SK-N-SH (cell line): ENCODE measurements around the gene SGCE. TPM values are rescaled to one million over a fixed set of nuclear protein-coding genes. Genes with fewer than 3 reads are reported as not detected.

ENCODE experiments used
- CTCF ChIA-PET: fragments of 300-600, 350-600 bp; formaldehyde crosslinking; extraction: SDS; loops from one replicate; lab custom pipeline; 2021; lab: Yijun Ruan, JAX
- POLR2A ChIA-PET: fragments of 350-600 bp; sonication (Branson Sonifier 250); formaldehyde crosslinking; extraction: SDS; loops from one replicate; lab custom pipeline; 2020; ENCODE audit warnings: antibody characterized with exemption, inconsistent platforms; lab: Yijun Ruan, JAX
- DNase-seq: peaks from one replicate; pipeline ENCODE4 v3.0.0; 2012
- H2AFZ ChIP-seq: fragments of 200-600 bp; sonication (generic); 2 replicates; pipeline ENCODE4 v1.8.1; 2016; ENCODE audit warnings: antibody characterized with exemption, mild to moderate bottlenecking, low read depth
- H3F3A ChIP-seq: fragments of 200-600 bp; sonication (generic); replicated peaks from 2 replicates; pipeline ENCODE3; 2016; ENCODE audit warnings: antibody characterized with exemption, mild to moderate bottlenecking; ENCODE audit not compliant: insufficient read depth
- H3K27ac ChIP-seq, 2 experiments: fragments of 200-500 bp in 1 of 2; fragments of 200-600 bp in 1 of 2; sonication (Bioruptor generic) in 1 of 2; sonication (generic), shearing (Covaris generic) in 1 of 2; 2 replicates each; pipeline versions ENCODE4 v1.5.1 to v1.6.1; 2014 to 2016; ENCODE audit warnings: low read depth in 2 of 2, inconsistent platforms in 1 of 2, low read length in 1 of 2, mild to moderate bottlenecking in 1 of 2, mixed read lengths in 1 of 2
- H3K27me3 ChIP-seq: fragments of 200-600 bp; sonication (generic), shearing (Covaris generic); 2 replicates; pipeline ENCODE4 v1.6.1; 2016; ENCODE audit warnings: mixed run types; ENCODE audit not compliant: insufficient read depth
- H3K36me3 ChIP-seq, 2 experiments: fragments of 200-500 bp in 1 of 2; fragments of 200-600 bp in 1 of 2; sonication (Bioruptor generic) in 1 of 2; sonication (generic) in 1 of 2; replicated peaks in 1 of 2; 2 replicates each; pipeline versions ENCODE3 to v1.5.1; 2014 to 2016; ENCODE audit warnings: low read length in 1 of 2, mild to moderate bottlenecking in 1 of 2; ENCODE audit not compliant: insufficient read depth in 2 of 2, control insufficient read depth in 1 of 2
- H3K4me1 ChIP-seq, 2 experiments: fragments of 200-500 bp in 1 of 2; fragments of 200-600 bp in 1 of 2; sonication (Bioruptor generic) in 1 of 2; sonication (generic), shearing (Covaris generic) in 1 of 2; 2 replicates each; pipeline versions ENCODE4 v1.5.1 to v1.6.1; 2014 to 2016; ENCODE audit warnings: low read depth in 1 of 2, low read length in 1 of 2, mixed run types in 1 of 2; ENCODE audit not compliant: insufficient read depth in 2 of 2, control insufficient read depth in 1 of 2
- H3K4me2 ChIP-seq: fragments of 200-600 bp; sonication (generic), shearing (Covaris generic); 2 replicates; pipeline ENCODE4 v1.6.1; 2017; ENCODE audit warnings: mixed run types
- H3K4me3 ChIP-seq, 2 experiments: fragments of 200-500 bp in 1 of 2; fragments of 200-600 bp in 1 of 2; sonication (Bioruptor generic) in 1 of 2; sonication (generic), shearing (Covaris generic) in 1 of 2; 2 replicates each; pipeline versions ENCODE4 v1.5.1 to v1.8.1; 2014 to 2016; ENCODE audit warnings: low read depth in 2 of 2, inconsistent platforms in 1 of 2, low read length in 1 of 2, mild to moderate bottlenecking in 1 of 2, mixed read lengths in 1 of 2, moderate library complexity in 1 of 2
- H3K79me2 ChIP-seq: fragments of 200-600 bp; sonication (generic); 2 replicates; pipeline ENCODE4 v1.8.1; 2017; ENCODE audit warnings: mild to moderate bottlenecking; ENCODE audit not compliant: insufficient read depth
- H3K9ac ChIP-seq: fragments of 200-600 bp; sonication (generic); 2 replicates; pipeline ENCODE4 v1.6.1; 2017; ENCODE audit warnings: mixed run types
- H3K9me2 ChIP-seq: fragments of 200-600 bp; sonication (generic); 2 replicates; pipeline ENCODE4 v1.6.1; 2017; ENCODE audit warnings: mixed run types
- H3K9me3 ChIP-seq: fragments of 200-600 bp; sonication (generic); 2 replicates; pipeline ENCODE4 v1.6.1; 2017; ENCODE audit warnings: mixed run types, mild to moderate bottlenecking, moderate library complexity
- H4K20me1 ChIP-seq: fragments of 200-600 bp; sonication (generic); 2 replicates; pipeline ENCODE4 v1.6.1; 2017; ENCODE audit warnings: mild to moderate bottlenecking, mixed run types; ENCODE audit not compliant: insufficient read depth
- EZH2phosphoT487 ChIP-seq: fragments of 200-600 bp; sonication (generic); IDR thresholded peaks from 2 replicates; pipeline ENCODE4 v1.6.1; 2017; ENCODE audit warnings: low read depth, mixed run types, mild to moderate bottlenecking, antibody characterized with exemption, moderate library complexity, borderline replicate concordance
- FOXM1 ChIP-seq: IDR thresholded peaks from 2 replicates; pipeline ENCODE4 v1.4.0; 2012; ENCODE audit warnings: low read depth, mild to moderate bottlenecking
- GABPA ChIP-seq: IDR thresholded peaks from 2 replicates; pipeline ENCODE4 v1.4.0; 2012; ENCODE audit warnings: low read depth, mild to moderate bottlenecking
- GATA2 ChIP-seq: sonication (generic); formaldehyde crosslinking; IDR thresholded peaks from 2 replicates; pipeline ENCODE4 v1.5.0; 2020; ENCODE audit warnings: mild to moderate bottlenecking, missing genetic modification reagents
- IRF3 ChIP-seq: fragments of 150-350 bp; IDR thresholded peaks from 2 replicates; pipeline ENCODE4 v1.6.1; 2016; ENCODE audit warnings: mild to moderate bottlenecking, low read depth, low read length
- MXI1 ChIP-seq: IDR thresholded peaks from 2 replicates; pipeline ENCODE4 v1.6.1; 2012; ENCODE audit warnings: mild to moderate bottlenecking, low read depth, low read length, improper control_type of control experiment
- POLR2AphosphoS5 ChIP-seq: IDR thresholded peaks from 2 replicates; pipeline ENCODE4 v1.6.1; 2012; ENCODE audit warnings: low read depth, low read length
- RCOR1 ChIP-seq: fragments of 150-350 bp; IDR thresholded peaks from 2 replicates; pipeline ENCODE4 v1.6.1; 2017; ENCODE audit warnings: antibody characterized with exemption, low read length
- REST ChIP-seq: IDR thresholded peaks from 2 replicates; pipeline ENCODE4 v1.6.1; 2012; ENCODE audit warnings: mild to moderate bottlenecking, low read depth, low read length, moderate library complexity
- SIN3A ChIP-seq: IDR thresholded peaks from 2 replicates; pipeline ENCODE4 v1.6.1; 2012; ENCODE audit warnings: low read depth, mild to moderate bottlenecking, low read length, moderate library complexity, borderline replicate concordance
- SMC3 ChIP-seq: IDR thresholded peaks from 2 replicates; pipeline ENCODE4 v1.6.1; 2012; ENCODE audit warnings: low read depth, low read length, improper control_type of control experiment
- TCF12 ChIP-seq: IDR thresholded peaks from 2 replicates; pipeline ENCODE4 v1.4.0; 2012
- TEAD4 ChIP-seq: IDR thresholded peaks from 2 replicates; pipeline ENCODE4 v1.4.0; 2012; ENCODE audit warnings: mild to moderate bottlenecking, borderline replicate concordance; ENCODE audit not compliant: insufficient read depth
- YY1 ChIP-seq: IDR thresholded peaks from 2 replicates; pipeline ENCODE4 v1.4.0; 2012; ENCODE audit warnings: low read depth, mild to moderate bottlenecking
- WGBS: methylation state at CpG from one replicate; pipeline ENCODE4 v1.1.6; 2017; ENCODE audit warnings: low lambda C conversion rate; 5-methylcytosine and 5-hydroxymethylcytosine counted together
- polyA plus RNA-seq, 3 experiments: library from polyadenylated mRNA; depleted of rRNA; stranded (reverse); fragments of >200 nt; gene quantifications; 2 replicates each; pipeline ENCODE4 v1.2.3, GENCODE V29; 2012
- TF ChIP-seq, protein P1 (sequence below): IDR thresholded peaks from 2 replicates; pipeline ENCODE4 v1.4.0; 2012; ENCODE audit warnings: low read depth

SGCE gene
- polyA plus RNA-seq, 1 of the 3 experiments (the other 2 are of a cell fraction), result 69.5 TPM

- ChIA-PET POLR2A (no interaction called here), CTCF (no interaction called here)
- no peak for DNase-seq
- Histone ChIP-seq H3K27ac (no peak overlapping the region), H3K9me3 (no peaks in the 10 kb centered on the region), H3K27me3 (no peaks in the 10 kb centered on the region), H3K79me2 (no peaks in the 10 kb centered on the region), H3K4me2 (no peak overlapping the region), H3K9me2 (no peaks in the 10 kb centered on the region), H2AFZ (no peak overlapping the region), H3K4me3 (no peak overlapping the region), H3F3A (no peaks in the 10 kb centered on the region), H3K4me1 (no peaks in the 10 kb centered on the region), H3K9ac (no peak overlapping the region), H3K36me3 (no peaks in the 10 kb centered on the region), H4K20me1 (no peaks in the 10 kb centered on the region)
- 89% methylated on average over 1 of the region's 1 CpG for WGBS
- TF ChIP-seq GATA2 (CRISPR knock-in tag), result no peak
- TF ChIP-seq POLR2AphosphoS5, result no peak
- no peak for TF ChIP-seq YY1
- TF ChIP-seq, protein P1, sequence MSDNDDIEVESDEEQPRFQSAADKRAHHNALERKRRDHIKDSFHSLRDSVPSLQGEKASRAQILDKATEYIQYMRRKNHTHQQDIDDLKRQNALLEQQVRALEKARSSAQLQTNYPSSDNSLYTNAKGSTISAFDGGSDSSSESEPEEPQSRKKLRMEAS, result no peak
- no peak for TF ChIP-seq EZH2phosphoT487
- TF ChIP-seq REST, result no peak
- TF ChIP-seq RCOR1, result no peak
- no peak for TF ChIP-seq TCF12
- no peak for TF ChIP-seq IRF3
- TF ChIP-seq FOXM1, result no peak
- TF ChIP-seq SIN3A, result no peak
- no peak for TF ChIP-seq GABPA
- TF ChIP-seq SMC3, result no peak
- no peak for TF ChIP-seq MXI1
- TF ChIP-seq TEAD4, result no peak
These were observed 27.1 kb upstream of the SGCE start for GRCh38 chr7:94683066-94683465.
